IMR-90 (cell line): ENCODE measurements around the gene NKAIN2. TPM values are rescaled to one million over a fixed set of nuclear protein-coding genes. Genes with fewer than 3 reads are reported as not detected.

Source experiments
- ATAC-seq: fragments of 200-7000 bp; cut with Tn5 transposase; 2 replicates; pipeline ENCODE4 v1.9.1; 2020; ENCODE audit warnings: low read depth, mild to moderate bottlenecking, moderate library complexity
- BruUV-seq: library from RNA; stranded (reverse); fragments of 400-500 nt; replicated peaks from 2 replicates; lab custom pipeline; 2021; lab: Mats Ljungman, UMichigan
- CTCF ChIA-PET: fragments of 300-600 bp; formaldehyde crosslinking; extraction: SDS; loops from one replicate; lab custom pipeline; 2021; ENCODE audit warnings: antibody characterized with exemption; lab: Yijun Ruan, JAX
- POLR2A ChIA-PET: fragments of 300-600 bp; sonication (Branson Sonifier 250); formaldehyde crosslinking; loops from one replicate; lab custom pipeline; 2022; ENCODE audit warnings: antibody characterized with exemption; ENCODE audit not compliant: unreplicated experiment; lab: Charles Lee
- DNase-seq: peaks from one replicate; pipeline ENCODE4 v3.0.0; 2013
- H2AFZ ChIP-seq: replicated peaks from 2 replicates; pipeline ENCODE3; 2013; ENCODE audit warnings: low read length, mild to moderate bottlenecking; ENCODE audit not compliant: poor library complexity
- H2AK5ac ChIP-seq: 2 replicates; pipeline ENCODE4 v1.6.1; 2013; ENCODE audit warnings: low read depth, low read length, inconsistent platforms
- H2AK9ac ChIP-seq: replicated peaks from 2 replicates; pipeline ENCODE3; 2013; ENCODE audit warnings: mild to moderate bottlenecking, low read depth, low read length, moderate library complexity; ENCODE audit not compliant: poor library complexity
- H2BK120ac ChIP-seq: 2 replicates; pipeline ENCODE4 v1.6.1; 2013; ENCODE audit warnings: low read depth, low read length, inconsistent platforms
- H2BK15ac ChIP-seq: 3 replicates; pipeline ENCODE4 v1.6.1; 2013; ENCODE audit warnings: low read depth, low read length, inconsistent platforms
- H2BK20ac ChIP-seq: 2 replicates; pipeline ENCODE4 v1.6.1; 2013; ENCODE audit warnings: low read depth, mild to moderate bottlenecking, inconsistent platforms, low read length, moderate library complexity
- H2BK5ac ChIP-seq: 2 replicates; pipeline ENCODE4 v1.6.1; 2013; ENCODE audit warnings: mild to moderate bottlenecking, low read depth, low read length, inconsistent platforms; ENCODE audit not compliant: poor library complexity, severe bottlenecking
- H3K14ac ChIP-seq: replicated peaks from 2 replicates; pipeline ENCODE4 v1.6.1; 2013; ENCODE audit warnings: low read depth, low read length, inconsistent platforms
- H3K18ac ChIP-seq: 2 replicates; pipeline ENCODE4 v1.6.1; 2013; ENCODE audit warnings: low read depth, low read length, control low read depth
- H3K23ac ChIP-seq: 2 replicates; pipeline ENCODE4 v1.6.1; 2013; ENCODE audit warnings: low read depth, low read length, inconsistent platforms
- H3K27ac ChIP-seq: 2 replicates; pipeline ENCODE4 v1.5.1; 2013; ENCODE audit warnings: mild to moderate bottlenecking, control low read depth, low read length; ENCODE audit not compliant: insufficient read depth
- H3K27me3 ChIP-seq: 2 replicates; pipeline ENCODE4 v1.6.1; 2013; ENCODE audit warnings: low read length; ENCODE audit not compliant: control insufficient read depth, insufficient read depth
- H3K36me3 ChIP-seq: 2 replicates; pipeline ENCODE4 v1.6.1; 2013; ENCODE audit warnings: low read length, mixed read lengths; ENCODE audit not compliant: control insufficient read depth, insufficient read depth
- H3K4ac ChIP-seq: 2 replicates; pipeline ENCODE4 v1.6.1; 2013; ENCODE audit warnings: low read depth, low read length, inconsistent platforms
- H3K4me1 ChIP-seq: 2 replicates; pipeline ENCODE4 v1.6.1; 2013; ENCODE audit warnings: low read length, mixed read lengths; ENCODE audit not compliant: control insufficient read depth, insufficient read depth
- H3K4me2 ChIP-seq: 2 replicates; pipeline ENCODE4 v1.6.1; 2013; ENCODE audit warnings: low read depth, mild to moderate bottlenecking, control low read depth, low read length, moderate library complexity
- H3K4me3 ChIP-seq: 2 replicates; pipeline ENCODE4 v1.5.1; 2013; ENCODE audit warnings: low read depth, mild to moderate bottlenecking, control low read depth, low read length, moderate library complexity; ENCODE audit not compliant: insufficient read depth
- H3K56ac ChIP-seq: 2 replicates; pipeline ENCODE4 v1.6.1; 2013; ENCODE audit warnings: low read length, inconsistent platforms; ENCODE audit not compliant: insufficient read depth; ENCODE audit errors: extremely low read depth
- H3K79me1 ChIP-seq, 2 experiments: 2 replicates each; pipeline ENCODE4 v1.6.1; 2013; ENCODE audit warnings: low read length in 2 of 2, inconsistent platforms in 1 of 2, low read depth in 1 of 2
- H3K9ac ChIP-seq: 2 replicates; pipeline ENCODE4 v1.6.1; 2013; ENCODE audit warnings: low read depth, low read length, control low read depth
- H3K9me1 ChIP-seq: 2 replicates; pipeline ENCODE4 v1.6.1; 2013; ENCODE audit warnings: low read length, inconsistent platforms; ENCODE audit not compliant: insufficient read depth
- H3K9me3 ChIP-seq: 2 replicates; pipeline ENCODE4 v1.6.1; 2013; ENCODE audit warnings: low read length; ENCODE audit not compliant: control insufficient read depth, insufficient read depth
- H4K20me1 ChIP-seq: 2 replicates; pipeline ENCODE4 v1.6.1; 2013; ENCODE audit warnings: low read length, inconsistent platforms; ENCODE audit not compliant: insufficient read depth
- H4K5ac ChIP-seq: 2 replicates; pipeline ENCODE4 v1.6.1; 2013; ENCODE audit warnings: mild to moderate bottlenecking, low read depth, low read length, control low read depth
- H4K8ac ChIP-seq, 2 experiments: 2 replicates each; pipeline ENCODE4 v1.6.1; 2013; ENCODE audit warnings: low read depth in 2 of 2, low read length in 2 of 2, control low read depth in 1 of 2, inconsistent platforms in 1 of 2
- H4K91ac ChIP-seq: 2 replicates; pipeline ENCODE4 v1.6.1; 2013; ENCODE audit warnings: low read depth, low read length, inconsistent platforms; ENCODE audit not compliant: insufficient read depth
- MAFK ChIP-seq: IDR thresholded peaks from 2 replicates; pipeline ENCODE4 v1.6.1; 2012; ENCODE audit warnings: low read depth, low read length, improper control_type of control experiment
- MXI1 ChIP-seq: IDR thresholded peaks from 2 replicates; pipeline ENCODE4 v1.6.1; 2012; ENCODE audit warnings: low read depth, mild to moderate bottlenecking, low read length, moderate library complexity, borderline replicate concordance
- WGBS, 2 experiments: methylation state at CpG; one replicate each; pipeline versions ENCODE4 v1.1.5 to v1.1.7; 2013; ENCODE audit warnings: missing lambda C conversion rate in 2 of 2; ENCODE audit not compliant: insufficient read length in 1 of 2; ENCODE audit errors: extremely low coverage in 2 of 2; 5-methylcytosine and 5-hydroxymethylcytosine counted together
- dilution Hi-C: fragments of 300-500 bp; cut with HindIII; formaldehyde crosslinking; loops from one replicate; pipeline ENCODE4 v1.14.3; 2018; ENCODE audit warnings: low sequenced_read_pairs; ENCODE audit not compliant: unreplicated experiment
- in situ Hi-C: fragments of 300-500 bp; cut with MboI; formaldehyde crosslinking; loops from 3 replicates; pipeline ENCODE4 v1.14.3; 2019; ENCODE audit warnings: low sequenced_read_pairs, inconsistent platforms, mixed read lengths
- intact Hi-C: fragments of 100-400 bp; cut with micrococcal nuclease; formaldehyde crosslinking; loops from 2 replicates; pipeline ENCODE4 v1.10.0; 2022
- polyA plus RNA-seq, 3 experiments: library from polyadenylated mRNA; depleted of rRNA; stranded (reverse); fragments of >200 nt; gene quantifications; 2 replicates each; pipeline ENCODE4 v1.2.3, GENCODE V29; 2012; ENCODE audit warnings: low replicate concordance in 1 of 3
- total RNA-seq: library from RNA; depleted of rRNA; stranded (reverse); fragments of >200 nt; gene quantifications from 2 replicates; pipeline ENCODE4 v1.2.3, GENCODE V29; 2012

NKAIN2 gene
- total and polyA plus RNA-seq, 2 of the 4 experiments (the other 2 are of a cell fraction) = not detected

DNA sequence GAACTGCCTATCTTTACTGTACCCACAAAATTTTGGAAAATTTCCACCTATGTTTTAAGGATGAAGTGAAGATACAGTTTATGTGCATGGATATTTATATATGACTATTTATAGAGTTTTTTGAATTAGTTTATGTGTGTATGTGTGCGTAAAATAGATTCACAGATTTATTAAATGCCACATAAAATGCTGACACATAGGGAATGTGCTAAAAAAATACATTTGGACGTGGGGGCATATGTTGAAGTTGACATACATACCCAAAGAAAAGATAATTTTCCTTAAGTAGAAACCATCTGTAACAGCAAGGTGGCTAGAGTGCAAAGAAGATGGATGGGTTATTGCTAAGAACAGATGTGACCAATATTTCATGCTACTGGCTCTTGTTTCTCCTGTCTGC lies 856.5 kb downstream of the NKAIN2 start:
- DNase-seq (no peak), ATAC-seq (no peak)
- H2AK9ac ChIP-seq = no peak overlapping the region
- no peak overlapping the region for H3K23ac ChIP-seq
- no peak overlapping the region for H4K91ac ChIP-seq
- no peak overlapping the region for H3K27ac ChIP-seq
- H3K9me3 ChIP-seq = no peaks in the 10 kb centered on the region
- in situ Hi-C loops = no loop called here
- no peak overlapping the region for H3K9ac ChIP-seq
- no peak overlapping the region for H2AK5ac ChIP-seq
- no peaks in the 10 kb centered on the region for H3K9me1 ChIP-seq
- no peak overlapping the region for H3K4me2 ChIP-seq
- no peak overlapping the region for H2BK15ac ChIP-seq
- TF ChIP-seq MAFK (peak; percentile 56; the same call in 1 of the 2 replicates), MXI1 (no peak)
- no peak overlapping the region for H2BK20ac ChIP-seq
- H4K20me1 ChIP-seq = no peaks in the 10 kb centered on the region
- H3K27me3 ChIP-seq = no peaks in the 10 kb centered on the region
- dilution Hi-C loops = no loop called here
- POLR2A ChIA-PET = no interaction called here
- H4K5ac ChIP-seq = no peak overlapping the region
- H3K4ac ChIP-seq = no peak overlapping the region
- no peak overlapping the region for H3K18ac ChIP-seq
- H2BK120ac ChIP-seq = no peak overlapping the region
- no peak overlapping the region for H4K8ac ChIP-seq
- no peak overlapping the region for H3K4me3 ChIP-seq
- CTCF ChIA-PET = no interaction called here
- H3K79me1 ChIP-seq = no peaks in the 10 kb centered on the region
- WGBS, 2 experiments = no CpG with 5 or more reads among the region's 2 CpGs
- H2BK5ac ChIP-seq = no peak overlapping the region
- intact Hi-C loops = no loop called here
- BruUV-seq = no TSS peak
- no peak overlapping the region for H3K56ac ChIP-seq
- no peak overlapping the region for H2AFZ ChIP-seq
- H3K4me1 ChIP-seq = no peaks in the 10 kb centered on the region
- H3K36me3 ChIP-seq = no peaks in the 10 kb centered on the region
- H3K14ac ChIP-seq = no peak overlapping the region
